Neuron (in vitro differentiated cells): ENCODE results near the gene POU6F1.

ENCODE experiments used
- H2AFZ ChIP-seq: one replicate; pipeline ENCODE4 v1.6.1; 2013; ENCODE audit warnings: low read depth, mild to moderate bottlenecking, inconsistent platforms, low read length, moderate library complexity
- H3K27me3 ChIP-seq: one replicate; pipeline ENCODE4 v1.6.1; 2013; ENCODE audit warnings: low read length; ENCODE audit not compliant: insufficient read depth
- H3K36me3 ChIP-seq: one replicate; pipeline ENCODE4 v1.6.1; 2013; ENCODE audit warnings: low read length; ENCODE audit not compliant: insufficient read depth
- H3K4me1 ChIP-seq: one replicate; pipeline ENCODE4 v1.6.1; 2013; ENCODE audit warnings: low read length; ENCODE audit not compliant: insufficient read depth
- H3K4me3 ChIP-seq: 2 replicates; pipeline ENCODE4 v1.5.1; 2013; ENCODE audit warnings: mild to moderate bottlenecking, low read length, moderate library complexity
- H3K9me3 ChIP-seq: one replicate; pipeline ENCODE4 v1.6.1; 2013; ENCODE audit warnings: low read length

The POU6F1 gene

GRCh38 chr12:51186465-51187085 lies 31.3 kb downstream of the POU6F1 start:
- Histone ChIP-seq H3K4me3 (no peak overlapping the region), H3K9me3 (no peaks in the 10 kb centered on the region), H3K27me3 (no peaks in the 10 kb centered on the region), H2AFZ (no peak overlapping the region), H3K36me3 (peaks cover 9% of the 10 kb centered on the region), H3K4me1 (peaks cover 16% of the 10 kb centered on the region)

- Histone ChIP-seq H3K4me3 (no peak overlapping the region), H3K9me3 (no peaks in the 10 kb centered on the region), H3K27me3 (no peaks in the 10 kb centered on the region), H3K4me1 (peaks cover 16% of the 10 kb centered on the region), H2AFZ (no peak overlapping the region), H3K36me3 (peaks cover 4% of the 10 kb centered on the region)
Observed at GRCh38 chr12:51185171-51185717, 32.6 kb downstream of the POU6F1 start.

GRCh38 chr12:51183816-51184215 lies 34.0 kb downstream of the POU6F1 start:
- Histone ChIP-seq H3K27me3 (no peaks in the 10 kb centered on the region), H3K4me3 (no peak overlapping the region), H3K36me3 (no peaks in the 10 kb centered on the region), H2AFZ (peak overlapping the region; percentile 59), H3K9me3 (no peaks in the 10 kb centered on the region), H3K4me1 (peaks cover 16% of the 10 kb centered on the region)

GRCh38 chr12:51183349-51183748 lies 34.5 kb downstream of the POU6F1 start:
- Histone ChIP-seq H3K4me1 (peaks cover 16% of the 10 kb centered on the region), H3K27me3 (no peaks in the 10 kb centered on the region), H2AFZ (peak overlapping the region; percentile 59), H3K36me3 (no peaks in the 10 kb centered on the region), H3K4me3 (no peak overlapping the region), H3K9me3 (no peaks in the 10 kb centered on the region)

- Histone ChIP-seq H3K27me3 (no peaks in the 10 kb centered on the region), H3K9me3 (no peaks in the 10 kb centered on the region), H3K36me3 (no peaks in the 10 kb centered on the region), H3K4me3 (no peak overlapping the region), H2AFZ (no peak overlapping the region), H3K4me1 (peaks cover 8% of the 10 kb centered on the region)
Observed at GRCh38 chr12:51181558-51181957, 36.3 kb downstream of the POU6F1 start.

GRCh38 chr12:51177897-51178296 lies 40.0 kb downstream of the POU6F1 start:
- Histone ChIP-seq H2AFZ (no peak overlapping the region), H3K4me1 (no peaks in the 10 kb centered on the region), H3K27me3 (no peaks in the 10 kb centered on the region), H3K4me3 (no peak overlapping the region), H3K9me3 (no peaks in the 10 kb centered on the region), H3K36me3 (no peaks in the 10 kb centered on the region)

- Histone ChIP-seq H2AFZ (no peak overlapping the region), H3K27me3 (no peaks in the 10 kb centered on the region), H3K9me3 (no peaks in the 10 kb centered on the region), H3K4me3 (no peak overlapping the region), H3K4me1 (no peaks in the 10 kb centered on the region), H3K36me3 (no peaks in the 10 kb centered on the region)
Observed at GRCh38 chr12:51174501-51174900, 43.4 kb downstream of the POU6F1 start.

- no peaks in the 10 kb centered on the region for H3K27me3 ChIP-seq
- H3K9me3 ChIP-seq: no peaks in the 10 kb centered on the region
- H3K36me3 ChIP-seq: no peaks in the 10 kb centered on the region
Observed at GRCh38 chr12:51172515-51173431, 45.1 kb downstream of the POU6F1 start, which contains the start of gene TFCP2. Gene TFCP2, minus strand, starts transcription at chr12:51173135. Its CDS starts 713 bp downstream, at chr12:51172422.

GRCh38 chr12:51171884-51172514 lies 45.9 kb downstream of the POU6F1 start:
- Histone ChIP-seq H2AFZ (peak overlapping the region; percentile 72), H3K9me3 (no peaks in the 10 kb centered on the region), H3K4me1 (no peaks in the 10 kb centered on the region), H3K36me3 (no peaks in the 10 kb centered on the region), H3K27me3 (no peaks in the 10 kb centered on the region), H3K4me3 (peak overlapping the region; percentile 88)

More at GRCh38 chr12:51172515-51173431, 45.1 kb downstream of the POU6F1 start, which contains the start of gene TFCP2:
- Histone ChIP-seq H3K4me3 (peak within 1 kb of the TSS; percentile 88), H2AFZ (peak within 1 kb of the TSS; percentile 72), H3K4me1 (no peaks in the 10 kb centered on the region)

- Histone ChIP-seq H3K9me3 (no peaks in the 10 kb centered on the region), H3K27me3 (no peaks in the 10 kb centered on the region), H3K4me1 (no peaks in the 10 kb centered on the region), H2AFZ (no peak overlapping the region), H3K36me3 (no peaks in the 10 kb centered on the region), H3K4me3 (no peak overlapping the region)
Observed at GRCh38 chr12:51163795-51164194, 54.1 kb downstream of the POU6F1 start.

- Histone ChIP-seq H3K4me3 (no peak overlapping the region), H3K27me3 (no peaks in the 10 kb centered on the region), H3K36me3 (no peaks in the 10 kb centered on the region), H2AFZ (no peak overlapping the region), H3K9me3 (no peaks in the 10 kb centered on the region), H3K4me1 (no peaks in the 10 kb centered on the region)
Observed at GRCh38 chr12:51162217-51162616, 55.6 kb downstream of the POU6F1 start.

- Histone ChIP-seq H3K27me3 (no peaks in the 10 kb centered on the region), H3K4me3 (no peak overlapping the region), H3K36me3 (no peaks in the 10 kb centered on the region), H3K4me1 (no peaks in the 10 kb centered on the region), H3K9me3 (no peaks in the 10 kb centered on the region), H2AFZ (no peak overlapping the region)
Observed at GRCh38 chr12:51160814-51161459, 56.9 kb downstream of the POU6F1 start.
